Stimulated activated CD8-positive, alpha-beta memory T cell treated with anti-CD3 and anti-CD28 coated beads, Interleukin-7, amount 100 ng/mL, for 24 hours (primary cell): ENCODE data around the gene ZBED6.

ENCODE experiments used
- DNase-seq: peaks from one replicate; pipeline ENCODE4 v3.0.0-alpha.2; 2020; ENCODE audit warnings: low read depth

ZBED6 gene

DNA sequence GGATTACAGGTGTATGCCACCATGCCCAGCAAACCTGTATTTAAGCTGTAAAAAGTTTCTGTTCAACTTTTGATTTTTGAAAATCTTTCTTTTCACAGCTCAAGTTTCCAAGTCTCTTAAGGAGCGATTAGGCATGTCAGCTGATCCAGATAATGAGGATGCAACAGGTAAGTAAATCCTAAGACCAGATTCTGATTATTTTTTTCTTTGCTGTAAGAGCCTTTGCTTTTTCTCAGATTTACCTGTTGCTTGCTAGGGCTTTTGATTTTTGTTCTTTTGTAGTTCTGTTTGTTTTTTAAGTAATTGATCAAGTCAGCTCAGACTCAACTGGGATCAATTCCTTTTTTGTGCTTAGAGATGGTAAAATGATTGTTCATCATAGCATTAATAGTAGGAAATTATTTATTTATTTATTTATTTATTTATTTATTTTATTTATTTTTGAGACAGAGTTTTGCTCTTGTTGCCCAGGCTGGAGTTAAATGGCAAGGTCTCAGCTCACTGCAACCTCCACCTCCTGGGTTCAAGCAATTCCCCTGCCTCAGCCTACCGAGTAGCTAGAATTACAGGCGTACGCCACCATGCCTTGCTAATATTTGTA, 44.9 kb downstream of the ZBED6 start:
- DNase-seq = no peak

DNA sequence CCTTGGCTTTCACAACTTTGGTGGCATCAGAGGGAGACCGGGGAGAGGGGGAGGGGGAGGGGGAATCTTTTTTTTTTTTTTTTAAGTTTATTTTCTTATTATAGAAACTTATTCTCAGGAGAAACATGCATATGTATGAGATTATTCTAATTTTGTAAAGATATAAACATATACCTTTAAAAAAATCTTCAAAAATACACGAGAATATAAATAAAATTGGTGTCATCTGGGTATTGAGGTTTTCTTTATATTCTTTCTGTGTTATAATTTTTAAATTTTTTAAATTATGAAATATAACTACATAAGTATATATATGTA, 47.1 kb downstream of the ZBED6 start:
- no peak for DNase-seq

DNA sequence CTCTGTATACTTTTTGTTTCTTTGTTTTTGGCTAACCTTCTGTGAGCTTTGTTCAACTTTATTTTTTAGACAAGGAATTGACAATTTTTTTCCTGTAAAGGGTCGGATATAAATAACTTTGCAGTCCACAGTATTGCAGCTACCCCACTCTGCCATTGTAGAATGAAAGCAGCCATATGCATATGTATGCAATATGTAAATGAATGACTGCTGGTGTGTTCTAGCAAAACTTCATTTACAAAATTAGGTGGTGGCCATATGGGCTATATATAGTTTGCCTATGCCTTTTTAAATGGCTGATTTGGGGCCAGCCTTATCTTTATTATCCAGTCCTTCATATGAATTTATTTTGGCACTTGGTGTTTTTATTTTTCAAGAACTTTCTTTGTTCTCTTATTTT, 48.0 kb downstream of the ZBED6 start:
- DNase-seq = no peak
